PC-9 (cell line): ENCODE measurements around the gene NDUFS7. TPM values are rescaled to one million over a fixed set of nuclear protein-coding genes. Genes with fewer than 3 reads are reported as not detected.

ENCODE experiments used
- BruUV-seq: library from RNA; stranded (reverse); fragments of 400-500 nt; replicated peaks from 2 replicates; lab custom pipeline; 2021; lab: Mats Ljungman, UMichigan
- CTCF ChIA-PET: fragments of 300-600 bp; sonication (Branson Sonifier 250); formaldehyde crosslinking; loops from one replicate; lab custom pipeline; 2022; ENCODE audit warnings: antibody characterized with exemption; lab: Charles Lee
- POLR2A ChIA-PET: fragments of 300-600 bp; sonication (Branson Sonifier 250); formaldehyde crosslinking; loops from one replicate; lab custom pipeline; 2022; ENCODE audit warnings: antibody characterized with exemption; ENCODE audit not compliant: unreplicated experiment; lab: Charles Lee
- DNase-seq, 2 experiments: peaks; one replicate each; pipeline versions ENCODE4 v3.0.0 to v3.0.0-alpha.2; 2015 to 2022; ENCODE audit warnings: mixed read lengths in 1 of 2
- H2AFZ ChIP-seq: fragments of 200-600 bp; sonication (generic); 2 replicates; pipeline ENCODE4 v1.8.1; 2017; ENCODE audit warnings: antibody characterized with exemption
- H3F3A ChIP-seq: fragments of 200-600 bp; sonication (generic); 2 replicates; pipeline ENCODE4 v1.8.1; 2017; ENCODE audit warnings: antibody characterized with exemption, mild to moderate bottlenecking, low read depth; ENCODE audit not compliant: insufficient read depth
- H3K27ac ChIP-seq: fragments of 200-600 bp; sonication (generic); 2 replicates; pipeline ENCODE4 v1.6.1; 2016; ENCODE audit warnings: mixed run types
- H3K27me3 ChIP-seq: fragments of 200-600 bp; sonication (generic); 2 replicates; pipeline ENCODE4 v1.6.1; 2016; ENCODE audit warnings: low read depth, mixed run types; ENCODE audit not compliant: insufficient read depth
- H3K36me3 ChIP-seq: fragments of 200-600 bp; sonication (generic); 2 replicates; pipeline ENCODE4 v1.6.1; 2016; ENCODE audit warnings: low read depth, mixed run types
- H3K4me1 ChIP-seq: fragments of 200-600 bp; sonication (generic); replicated peaks from 2 replicates; pipeline ENCODE4 v1.6.1; 2016; ENCODE audit warnings: mixed run types; ENCODE audit not compliant: insufficient read depth
- H3K4me2 ChIP-seq: fragments of 200-600 bp; sonication (generic); 2 replicates; pipeline ENCODE4 v1.6.1; 2017; ENCODE audit warnings: mixed run types
- H3K4me3 ChIP-seq: fragments of 200-600 bp; sonication (generic); 2 replicates; pipeline ENCODE4 v1.6.1; 2016; ENCODE audit warnings: mixed run types
- H3K79me2 ChIP-seq: fragments of 200-600 bp; sonication (generic); 2 replicates; pipeline ENCODE4 v1.6.1; 2017; ENCODE audit warnings: low read depth, mixed run types
- H3K9me2 ChIP-seq: fragments of 200-600 bp; sonication (generic); 2 replicates; pipeline ENCODE4 v1.8.1; 2017; ENCODE audit warnings: mild to moderate bottlenecking; ENCODE audit not compliant: insufficient read depth
- H3K9me3 ChIP-seq: fragments of 200-600 bp; sonication (generic); 2 replicates; pipeline ENCODE4 v1.8.1; 2016; ENCODE audit warnings: low read depth; ENCODE audit not compliant: insufficient read depth
- H4K20me1 ChIP-seq: fragments of 200-600 bp; sonication (generic); 2 replicates; pipeline ENCODE4 v1.8.1; 2017; ENCODE audit not compliant: insufficient read depth
- CTCF ChIP-seq: fragments of 200-600 bp; sonication (generic); conservative IDR thresholded peaks from 2 replicates; pipeline ENCODE4 v1.6.1; 2017; ENCODE audit warnings: mixed run types, antibody characterized with exemption, mild to moderate bottlenecking, moderate library complexity
- EZH2 ChIP-seq: fragments of 200-600 bp; sonication (generic); IDR thresholded peaks from 2 replicates; pipeline ENCODE4 v1.8.0; 2017; ENCODE audit warnings: antibody characterized with exemption, low read depth
- intact Hi-C: fragments of 100-400 bp; cut with micrococcal nuclease; formaldehyde crosslinking; loops from one replicate; pipeline ENCODE4 v1.10.0; 2022; ENCODE audit not compliant: unreplicated experiment
- total RNA-seq: library from RNA; stranded (reverse); gene quantifications from 2 replicates; pipeline ENCODE4 v1.2.3, GENCODE V29; 2021

NDUFS7 gene
- total RNA-seq, 1 experiment from 2014 or later = 67.5 TPM

GRCh38 chr19:1384085-1384462 is 367 bp downstream of the NDUFS7 start:
- H3K27ac ChIP-seq = no peak overlapping the region
- no TSS peak for BruUV-seq
- intact Hi-C loops = no loop called here
- peak overlapping the region; percentile 87 for H3K4me2 ChIP-seq
- peaks cover 5% of the 10 kb centered on the region; the same call in 1 of the 2 replicates for H3F3A ChIP-seq
- H3K79me2 ChIP-seq = 0 out of 2 replicates have a peak, but pooled peaks cover 4% of the 10 kb centered on the region
- H2AFZ ChIP-seq = 0 out of 2 replicates have a peak overlapping the region, but pooled peaks have one; percentile 77
- TF ChIP-seq CTCF = no peak
- TF ChIP-seq EZH2 = no peak
- CTCF ChIA-PET = no interaction called here
- H3K9me2 ChIP-seq = no peaks in the 10 kb centered on the region
- H4K20me1 ChIP-seq = no peaks in the 10 kb centered on the region
- peak overlapping the region; percentile 82 for H3K4me3 ChIP-seq
- no peaks in the 10 kb centered on the region for H3K36me3 ChIP-seq
- H3K4me1 ChIP-seq = no peaks in the 10 kb centered on the region
- no peaks in the 10 kb centered on the region for H3K9me3 ChIP-seq
- POLR2A ChIA-PET = no interaction called here
- DNase-seq = no peak
- no peaks in the 10 kb centered on the region for H3K27me3 ChIP-seq

- TF ChIP-seq EZH2 (no peak), CTCF (no peak)
- Histone ChIP-seq H3K4me2 (peak overlapping the region; percentile 87), H3F3A (peaks cover 5% of the 10 kb centered on the region; the same call in 1 of the 2 replicates), H3K4me3 (peak overlapping the region; percentile 82), H3K36me3 (no peaks in the 10 kb centered on the region), H3K9me3 (no peaks in the 10 kb centered on the region), H2AFZ (no peak overlapping the region), H4K20me1 (no peaks in the 10 kb centered on the region), H3K9me2 (no peaks in the 10 kb centered on the region), H3K27me3 (no peaks in the 10 kb centered on the region), H3K27ac (no peak overlapping the region), H3K79me2 (0 out of 2 replicates have a peak, but pooled peaks cover 4% of the 10 kb centered on the region), H3K4me1 (no peaks in the 10 kb centered on the region)
- intact Hi-C loops = no loop called here
- CTCF ChIA-PET = no interaction called here
- no peak for DNase-seq
- POLR2A ChIA-PET = no interaction called here
- BruUV-seq = no TSS peak
Measured at GRCh38 chr19:1384478-1385110, 887 bp downstream of the NDUFS7 start.

- ChIA-PET CTCF (no interaction called here), POLR2A (no interaction called here)
- Histone ChIP-seq H2AFZ (no peak overlapping the region), H3K27ac (no peak overlapping the region), H4K20me1 (no peaks in the 10 kb centered on the region), H3K36me3 (no peaks in the 10 kb centered on the region), H3F3A (peaks cover 5% of the 10 kb centered on the region; the same call in 1 of the 2 replicates), H3K9me3 (no peaks in the 10 kb centered on the region), H3K79me2 (0 out of 2 replicates have a peak, but pooled peaks cover 4% of the 10 kb centered on the region), H3K4me2 (no peak overlapping the region), H3K9me2 (no peaks in the 10 kb centered on the region), H3K27me3 (no peaks in the 10 kb centered on the region), H3K4me1 (no peaks in the 10 kb centered on the region), H3K4me3 (no peak overlapping the region)
- TF ChIP-seq CTCF = no peak
- TF ChIP-seq EZH2 = no peak
- intact Hi-C loops = no loop called here
- no TSS peak for BruUV-seq
- DNase-seq = no peak
Measured at GRCh38 chr19:1385816-1386215, 2.1 kb downstream of the NDUFS7 start.
